ENCODE measurements around the gene PKD1.
A peak's percentile ranks its signal among the peaks of the same experiment; 100 is the strongest.
"Not testable (repeated sequence)": the region's sequence is repeated elsewhere in the genome, so short reads cannot be mapped to it uniquely, and the experiment has no call there.

- TF ChIP-seq, protein P1, sequence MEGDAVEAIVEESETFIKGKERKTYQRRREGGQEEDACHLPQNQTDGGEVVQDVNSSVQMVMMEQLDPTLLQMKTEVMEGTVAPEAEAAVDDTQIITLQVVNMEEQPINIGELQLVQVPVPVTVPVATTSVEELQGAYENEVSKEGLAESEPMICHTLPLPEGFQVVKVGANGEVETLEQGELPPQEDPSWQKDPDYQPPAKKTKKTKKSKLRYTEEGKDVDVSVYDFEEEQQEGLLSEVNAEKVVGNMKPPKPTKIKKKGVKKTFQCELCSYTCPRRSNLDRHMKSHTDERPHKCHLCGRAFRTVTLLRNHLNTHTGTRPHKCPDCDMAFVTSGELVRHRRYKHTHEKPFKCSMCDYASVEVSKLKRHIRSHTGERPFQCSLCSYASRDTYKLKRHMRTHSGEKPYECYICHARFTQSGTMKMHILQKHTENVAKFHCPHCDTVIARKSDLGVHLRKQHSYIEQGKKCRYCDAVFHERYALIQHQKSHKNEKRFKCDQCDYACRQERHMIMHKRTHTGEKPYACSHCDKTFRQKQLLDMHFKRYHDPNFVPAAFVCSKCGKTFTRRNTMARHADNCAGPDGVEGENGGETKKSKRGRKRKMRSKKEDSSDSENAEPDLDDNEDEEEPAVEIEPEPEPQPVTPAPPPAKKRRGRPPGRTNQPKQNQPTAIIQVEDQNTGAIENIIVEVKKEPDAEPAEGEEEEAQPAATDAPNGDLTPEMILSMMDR (IDR thresholded peaks at IDR 0.05) = peak; percentile 9 to 16
- TF ChIP-seq POLR2A (IDR thresholded peaks at IDR 0.05) = not testable (repeated sequence)
Observed at GRCh38 chr16:2121325-2121724, 14.4 kb downstream of the PKD1 start.

All from suprapubic skin (tissue), 3 donors.